Measurements from ENCODE around the gene RAPGEF6. TPM values are rescaled to one million over a fixed set of nuclear protein-coding genes. Genes with fewer than 3 reads are reported as not detected.

Gene RAPGEF6
- total RNA-seq, 1 donor, result 15.6 TPM

- no peak overlapping the region for H3K27ac ChIP-seq (ENCODE audit: low read depth, low read length)
- H3K4me1 ChIP-seq (ENCODE audit: insufficient read depth, low read length), result no peaks in the 10 kb centered on the region
- no peaks in the 10 kb centered on the region for H3K79me2 ChIP-seq (ENCODE audit: insufficient read depth, low read length)
- H3K27me3 ChIP-seq (ENCODE audit: insufficient read depth, low read length), result no peaks in the 10 kb centered on the region
- H3K4me3 ChIP-seq (ENCODE audit: insufficient read depth, low read length), result no peak overlapping the region
- no peaks in the 10 kb centered on the region for H3K9me3 ChIP-seq (ENCODE audit: low read depth, low read length)
- H3K4me2 ChIP-seq (ENCODE audit: insufficient read depth, low read length), result no peak overlapping the region
- peak; percentile 44 for DNase-seq (ENCODE audit: insufficient read length, low spot score, missing footprints)
- no peak for TF ChIP-seq CTCF (IDR thresholded peaks at IDR 0.05; ENCODE audit: extremely low read depth, low read depth, low read length)
- H4K20me1 ChIP-seq (ENCODE audit: insufficient read depth, low read length), result no peaks in the 10 kb centered on the region
- H3K36me3 ChIP-seq (ENCODE audit: insufficient read depth, low read length), result no peaks in the 10 kb centered on the region
- no peak overlapping the region for H2AFZ ChIP-seq (ENCODE audit: low read length)
These were observed 221.1 kb downstream of the RAPGEF6 start for GRCh38 chr5:131413605-131414559.

GRCh38 chr5:131406975-131407638, 227.9 kb downstream of the RAPGEF6 start:
- no peak for TF ChIP-seq CTCF (IDR thresholded peaks at IDR 0.05; ENCODE audit: extremely low read depth, low read depth, low read length)
- Histone ChIP-seq H3K36me3 (ENCODE audit: insufficient read depth, low read length) (peaks cover 8% of the 10 kb centered on the region), H3K9me3 (ENCODE audit: low read depth, low read length) (no peaks in the 10 kb centered on the region), H2AFZ (ENCODE audit: low read length) (no peak overlapping the region), H3K4me1 (ENCODE audit: insufficient read depth, low read length) (no peaks in the 10 kb centered on the region), H4K20me1 (ENCODE audit: insufficient read depth, low read length) (no peaks in the 10 kb centered on the region), H3K27ac (ENCODE audit: low read depth, low read length) (no peak overlapping the region), H3K4me3 (ENCODE audit: insufficient read depth, low read length) (no peak overlapping the region), H3K79me2 (ENCODE audit: insufficient read depth, low read length) (no peaks in the 10 kb centered on the region), H3K4me2 (ENCODE audit: insufficient read depth, low read length) (no peak overlapping the region), H3K27me3 (ENCODE audit: insufficient read depth, low read length) (no peaks in the 10 kb centered on the region)
- DNase-seq (ENCODE audit: insufficient read length, low spot score, missing footprints), result no peak

- Histone ChIP-seq H3K4me1 (ENCODE audit: insufficient read depth, low read length) (no peaks in the 10 kb centered on the region), H3K27me3 (ENCODE audit: insufficient read depth, low read length) (no peaks in the 10 kb centered on the region), H3K79me2 (ENCODE audit: insufficient read depth, low read length) (no peaks in the 10 kb centered on the region), H3K4me3 (ENCODE audit: insufficient read depth, low read length) (no peak overlapping the region), H3K4me2 (ENCODE audit: insufficient read depth, low read length) (no peak overlapping the region), H3K36me3 (ENCODE audit: insufficient read depth, low read length) (peaks cover 12% of the 10 kb centered on the region), H3K9me3 (ENCODE audit: low read depth, low read length) (no peaks in the 10 kb centered on the region), H2AFZ (ENCODE audit: low read length) (no peak overlapping the region), H3K27ac (ENCODE audit: low read depth, low read length) (no peak overlapping the region), H4K20me1 (ENCODE audit: insufficient read depth, low read length) (no peaks in the 10 kb centered on the region)
- no peak for DNase-seq (ENCODE audit: insufficient read length, low spot score, missing footprints)
- TF ChIP-seq CTCF (IDR thresholded peaks at IDR 0.05; ENCODE audit: extremely low read depth, low read depth, low read length), result no peak
These were observed 229.0 kb downstream of the RAPGEF6 start for GRCh38 chr5:131406076-131406475.

- H3K9me3 ChIP-seq (ENCODE audit: low read depth, low read length), result no peaks in the 10 kb centered on the region
- H3K79me2 ChIP-seq (ENCODE audit: insufficient read depth, low read length), result no peaks in the 10 kb centered on the region
- no peak overlapping the region for H3K4me2 ChIP-seq (ENCODE audit: insufficient read depth, low read length)
- no peaks in the 10 kb centered on the region for H4K20me1 ChIP-seq (ENCODE audit: insufficient read depth, low read length)
- no peak for DNase-seq (ENCODE audit: insufficient read length, low spot score, missing footprints)
- no peak for TF ChIP-seq CTCF (IDR thresholded peaks at IDR 0.05; ENCODE audit: extremely low read depth, low read depth, low read length)
- no peaks in the 10 kb centered on the region for H3K27me3 ChIP-seq (ENCODE audit: insufficient read depth, low read length)
- H2AFZ ChIP-seq (ENCODE audit: low read length), result no peak overlapping the region
- no peak overlapping the region for H3K27ac ChIP-seq (ENCODE audit: low read depth, low read length)
- no peaks in the 10 kb centered on the region for H3K4me1 ChIP-seq (ENCODE audit: insufficient read depth, low read length)
- H3K4me3 ChIP-seq (ENCODE audit: insufficient read depth, low read length), result no peak overlapping the region
- H3K36me3 ChIP-seq (ENCODE audit: insufficient read depth, low read length), result peaks cover 12% of the 10 kb centered on the region
These were observed 229.4 kb downstream of the RAPGEF6 start for GRCh38 chr5:131405674-131406073.

All from osteoblast (primary cell).